Measurements from ENCODE around the gene INSR.

INSR gene

DNA sequence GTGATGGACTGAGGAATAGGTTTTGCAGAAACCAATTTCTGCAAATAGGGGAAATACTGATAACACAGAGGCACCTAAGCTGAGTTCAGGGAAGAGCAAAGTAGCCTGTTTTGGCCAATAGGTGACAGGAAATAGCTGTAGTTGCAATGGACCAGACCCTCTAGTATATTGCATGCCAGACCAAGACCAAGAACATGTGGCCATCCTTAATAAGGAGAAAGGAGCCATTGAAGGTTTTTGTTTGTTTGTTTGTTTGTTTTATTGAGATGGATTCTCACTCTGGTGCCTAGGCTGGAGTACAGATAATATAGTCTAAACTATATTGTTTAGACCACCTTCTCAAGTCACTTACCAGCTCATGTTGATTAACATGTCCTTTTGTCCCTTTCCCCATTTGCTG, 123.2 kb downstream of the INSR start:
- Histone ChIP-seq H3K36me3 (ENCODE audit: low read depth) (no peaks in the 10 kb centered on the region), H3K4me1 (ENCODE audit: insufficient read depth, poor library complexity, severe bottlenecking) (no peaks in the 10 kb centered on the region), H3K27me3 (ENCODE audit: insufficient read depth, poor library complexity, severe bottlenecking) (no peaks in the 10 kb centered on the region), H3K4me3 (ENCODE audit: severe bottlenecking) (no peak overlapping the region), H3K9me3 (ENCODE audit: severe bottlenecking) (no peaks in the 10 kb centered on the region), H3K27ac (ENCODE audit: poor library complexity, severe bottlenecking) (no peak overlapping the region)
- no peak for ATAC-seq (ENCODE audit: low read depth)
- TF ChIP-seq, protein P1, sequence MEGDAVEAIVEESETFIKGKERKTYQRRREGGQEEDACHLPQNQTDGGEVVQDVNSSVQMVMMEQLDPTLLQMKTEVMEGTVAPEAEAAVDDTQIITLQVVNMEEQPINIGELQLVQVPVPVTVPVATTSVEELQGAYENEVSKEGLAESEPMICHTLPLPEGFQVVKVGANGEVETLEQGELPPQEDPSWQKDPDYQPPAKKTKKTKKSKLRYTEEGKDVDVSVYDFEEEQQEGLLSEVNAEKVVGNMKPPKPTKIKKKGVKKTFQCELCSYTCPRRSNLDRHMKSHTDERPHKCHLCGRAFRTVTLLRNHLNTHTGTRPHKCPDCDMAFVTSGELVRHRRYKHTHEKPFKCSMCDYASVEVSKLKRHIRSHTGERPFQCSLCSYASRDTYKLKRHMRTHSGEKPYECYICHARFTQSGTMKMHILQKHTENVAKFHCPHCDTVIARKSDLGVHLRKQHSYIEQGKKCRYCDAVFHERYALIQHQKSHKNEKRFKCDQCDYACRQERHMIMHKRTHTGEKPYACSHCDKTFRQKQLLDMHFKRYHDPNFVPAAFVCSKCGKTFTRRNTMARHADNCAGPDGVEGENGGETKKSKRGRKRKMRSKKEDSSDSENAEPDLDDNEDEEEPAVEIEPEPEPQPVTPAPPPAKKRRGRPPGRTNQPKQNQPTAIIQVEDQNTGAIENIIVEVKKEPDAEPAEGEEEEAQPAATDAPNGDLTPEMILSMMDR (IDR thresholded peaks at IDR 0.05; ENCODE audit: poor library complexity, severe bottlenecking), result no peak
- DNase-seq (ENCODE audit: low spot score), result no peak

DNA sequence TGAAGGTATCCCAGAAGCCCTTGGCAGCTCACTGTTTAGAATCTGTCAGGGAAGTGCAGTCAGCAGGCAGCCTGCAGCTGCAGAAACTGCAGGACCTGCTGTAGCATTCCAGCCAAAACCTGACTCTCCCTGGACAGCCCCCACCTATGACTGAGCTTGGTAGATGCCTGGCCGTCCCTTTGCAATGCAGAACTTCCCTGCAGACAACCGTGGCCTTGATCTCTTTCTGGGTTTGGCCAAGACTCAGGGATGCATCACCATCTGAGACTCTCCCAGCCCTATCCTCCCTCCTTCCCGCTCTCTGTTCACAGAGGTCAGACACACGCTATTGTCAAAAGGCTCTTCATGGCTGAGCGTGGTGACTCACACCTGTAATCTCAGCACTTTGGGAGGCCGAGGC, 125.3 kb downstream of the INSR start:
- Histone ChIP-seq H3K4me1 (ENCODE audit: insufficient read depth, poor library complexity, severe bottlenecking) (no peaks in the 10 kb centered on the region), H3K27ac (ENCODE audit: poor library complexity, severe bottlenecking) (no peak overlapping the region), H3K27me3 (ENCODE audit: insufficient read depth, poor library complexity, severe bottlenecking) (no peaks in the 10 kb centered on the region), H3K9me3 (ENCODE audit: severe bottlenecking) (no peaks in the 10 kb centered on the region), H3K36me3 (ENCODE audit: low read depth) (no peaks in the 10 kb centered on the region), H3K4me3 (ENCODE audit: severe bottlenecking) (no peak overlapping the region)
- DNase-seq (ENCODE audit: low spot score) (no peak), ATAC-seq (ENCODE audit: low read depth) (no peak)
- TF ChIP-seq, protein P1 (IDR thresholded peaks at IDR 0.05; ENCODE audit: poor library complexity, severe bottlenecking), result no peak

DNA sequence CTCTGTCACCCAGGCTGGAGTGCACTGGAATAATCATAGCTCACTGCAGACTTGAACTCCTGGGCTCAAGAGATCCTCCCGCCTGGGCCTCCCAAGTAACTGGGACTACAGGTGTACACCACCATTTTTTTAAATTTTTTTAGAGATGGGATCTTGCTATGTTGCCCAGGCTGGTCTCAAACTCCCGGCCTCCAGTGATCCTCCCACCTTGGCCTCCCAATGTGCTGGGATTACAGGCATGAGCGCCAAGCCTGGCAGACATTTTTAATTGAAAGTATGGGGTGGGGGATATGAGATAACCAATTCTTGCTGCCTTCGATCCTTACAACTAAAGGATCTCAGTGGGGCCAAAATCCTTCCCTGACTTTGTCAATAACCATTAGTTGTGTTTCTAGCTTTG, 132.9 kb downstream of the INSR start:
- H3K4me1 ChIP-seq (ENCODE audit: insufficient read depth, poor library complexity, severe bottlenecking), result no peaks in the 10 kb centered on the region
- ATAC-seq (ENCODE audit: low read depth), result no peak
- no peaks in the 10 kb centered on the region for H3K27me3 ChIP-seq (ENCODE audit: insufficient read depth, poor library complexity, severe bottlenecking)
- TF ChIP-seq, protein P1 (IDR thresholded peaks at IDR 0.05; ENCODE audit: poor library complexity, severe bottlenecking), result no peak
- no peak for DNase-seq (ENCODE audit: low spot score)
- H3K4me3 ChIP-seq (ENCODE audit: severe bottlenecking), result no peak overlapping the region
- no peaks in the 10 kb centered on the region for H3K36me3 ChIP-seq (ENCODE audit: low read depth)
- H3K9me3 ChIP-seq (ENCODE audit: severe bottlenecking), result no peaks in the 10 kb centered on the region
- H3K27ac ChIP-seq (ENCODE audit: poor library complexity, severe bottlenecking), result no peak overlapping the region

DNA sequence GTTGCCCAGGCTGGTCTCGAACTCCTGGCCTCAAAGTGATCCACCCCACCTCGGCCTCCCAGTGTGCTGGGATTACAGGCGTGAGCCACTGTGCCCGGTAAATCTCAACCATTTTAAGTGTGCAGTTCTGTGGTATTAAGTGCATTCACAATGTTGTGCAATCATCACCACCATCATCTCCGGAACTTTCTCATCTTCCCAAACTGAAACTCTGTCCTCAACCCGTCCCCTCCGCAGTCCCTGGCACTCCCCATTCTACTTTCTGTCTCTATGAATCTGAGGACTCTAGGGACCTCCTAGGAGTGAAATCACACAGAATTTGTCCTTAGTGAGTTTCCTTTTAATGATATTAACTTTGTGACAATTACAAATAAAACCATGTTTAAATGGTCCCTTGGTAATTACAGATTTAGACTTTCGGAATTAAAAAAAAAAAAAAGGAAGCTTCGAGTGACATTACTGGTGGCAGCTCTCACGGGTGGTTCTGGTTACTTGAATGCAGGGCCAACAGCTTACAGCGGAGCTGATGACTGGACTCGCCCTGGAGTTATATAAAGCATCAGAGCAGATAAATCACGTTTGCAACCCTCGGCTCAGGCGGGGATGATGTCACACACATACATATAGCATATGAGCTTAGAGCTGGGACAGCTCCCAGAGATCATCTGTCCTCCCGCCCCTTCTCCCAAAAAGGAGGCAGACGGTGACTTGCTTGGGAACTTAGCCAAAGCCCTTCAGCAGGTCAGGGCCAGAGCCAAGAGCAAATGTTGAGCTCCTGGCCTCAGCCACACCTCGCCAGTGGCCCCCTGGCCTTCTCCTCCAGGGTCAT, 134.9 kb downstream of the INSR start:
- H3K4me1 ChIP-seq (ENCODE audit: insufficient read depth, poor library complexity, severe bottlenecking), result no peaks in the 10 kb centered on the region
- H3K4me3 ChIP-seq (ENCODE audit: severe bottlenecking), result no peak overlapping the region
- DNase-seq (ENCODE audit: low spot score), result no peak

More for the DNA sequence above, 134.9 kb downstream of the INSR start:
- ATAC-seq (ENCODE audit: low read depth), result no peak
- Histone ChIP-seq H3K27me3 (ENCODE audit: insufficient read depth, poor library complexity, severe bottlenecking) (no peaks in the 10 kb centered on the region), H3K27ac (ENCODE audit: poor library complexity, severe bottlenecking) (no peak overlapping the region), H3K9me3 (ENCODE audit: severe bottlenecking) (no peaks in the 10 kb centered on the region), H3K36me3 (ENCODE audit: low read depth) (no peaks in the 10 kb centered on the region)
- TF ChIP-seq, protein P1 (IDR thresholded peaks at IDR 0.05; ENCODE audit: poor library complexity, severe bottlenecking), result no peak
